ENCODE data around the gene SSC5D. TPM values are rescaled to one million over a fixed set of nuclear protein-coding genes. Genes with fewer than 3 reads are reported as not detected.
A peak's percentile ranks its signal among the peaks of the same experiment; 100 is the strongest.
"Not testable (repeated sequence)": the region's sequence is repeated elsewhere in the genome, so short reads cannot be mapped to it uniquely, and the experiment has no call there.

Gene SSC5D
- total RNA-seq, 2 donors from 2014 or later = 2.6 to 5.8 TPM

GRCh38 chr19:55525289-55526101 lies 37.3 kb downstream of the SSC5D start:
- ATAC-seq (no peak), DNase-seq (no peak)
- intact Hi-C loops (cut with DNase I, micrococcal nuclease) = no loop called here

DNA sequence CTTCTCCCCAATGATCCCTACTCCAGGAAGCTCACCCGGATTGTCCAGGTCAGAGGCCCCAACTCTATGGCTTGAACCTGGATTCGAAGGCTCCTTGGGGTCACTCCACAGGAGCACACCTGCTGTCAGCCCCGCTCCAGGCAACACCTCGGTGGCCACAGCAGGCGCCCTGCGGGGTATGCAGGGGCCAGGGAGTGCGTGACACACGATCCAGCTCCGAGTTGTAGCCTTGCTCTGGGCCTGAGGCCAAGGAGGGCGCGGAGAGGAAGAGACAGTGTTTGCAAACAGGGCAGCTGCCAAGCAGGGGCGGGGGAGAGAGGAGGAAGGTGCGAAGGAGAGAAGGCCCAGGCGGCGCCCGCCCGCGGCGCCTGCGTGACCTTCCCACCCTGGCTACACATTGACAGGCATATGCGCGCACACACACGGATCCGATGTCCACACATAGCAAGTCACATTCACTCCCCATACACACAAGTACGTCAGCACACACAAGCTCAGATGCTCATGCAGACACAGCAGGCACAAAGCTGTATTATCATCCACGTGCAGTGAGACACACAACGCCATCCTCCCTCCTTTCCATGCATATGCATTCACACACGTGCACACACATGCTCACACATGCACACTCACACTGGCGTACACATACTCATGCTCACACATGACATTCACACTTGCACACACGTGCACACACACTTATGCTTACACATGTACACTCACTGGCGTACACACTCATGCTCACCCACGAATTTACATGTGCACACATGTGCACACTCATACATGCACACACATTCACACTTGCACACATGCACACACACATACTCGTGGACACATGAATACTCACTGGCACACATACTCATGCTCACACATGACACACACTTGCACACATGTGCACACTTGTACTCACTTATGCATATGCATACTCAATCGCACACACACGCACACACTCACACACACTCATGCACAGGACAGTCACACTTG lies 38.3 kb downstream of the SSC5D start:
- peak; percentile 85 to 87 for DNase-seq
- ATAC-seq = peak; percentile 96
- intact Hi-C loops (cut with DNase I, micrococcal nuclease) = no loop called here

DNA sequence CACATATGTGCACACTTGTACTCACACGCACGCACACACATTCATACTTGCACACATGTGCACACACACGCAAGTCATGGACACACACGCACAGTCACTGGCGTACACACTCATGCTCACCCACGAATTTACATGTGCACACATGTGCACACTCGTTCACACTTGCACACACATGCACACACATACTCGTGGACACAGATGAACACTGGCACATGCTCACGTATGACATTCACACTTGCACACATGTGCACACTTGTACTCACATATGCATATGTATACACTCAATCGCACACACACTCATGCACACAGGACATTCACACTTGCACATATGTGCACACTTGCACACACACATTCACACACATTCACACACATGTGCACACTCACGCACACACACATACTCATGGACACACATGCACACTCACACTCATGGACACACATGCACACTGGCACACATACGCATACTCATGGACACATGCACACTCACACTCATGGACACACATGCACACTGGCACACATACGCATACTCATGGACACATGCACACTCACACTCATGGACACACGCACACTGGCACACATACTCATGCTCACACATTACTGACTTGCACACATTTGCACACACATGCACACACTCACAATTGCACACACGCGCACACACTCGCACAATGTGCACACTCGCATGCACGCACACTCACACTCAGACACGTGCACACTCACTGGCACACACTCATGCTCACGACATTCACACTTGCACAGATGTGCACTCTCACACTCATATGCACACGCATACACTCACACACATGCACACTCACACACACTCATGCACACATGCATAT lies 39.2 kb downstream of the SSC5D start:
- DNase-seq = no peak
- intact Hi-C loops (cut with DNase I, micrococcal nuclease) = no loop called here
- no peak for ATAC-seq

DNA sequence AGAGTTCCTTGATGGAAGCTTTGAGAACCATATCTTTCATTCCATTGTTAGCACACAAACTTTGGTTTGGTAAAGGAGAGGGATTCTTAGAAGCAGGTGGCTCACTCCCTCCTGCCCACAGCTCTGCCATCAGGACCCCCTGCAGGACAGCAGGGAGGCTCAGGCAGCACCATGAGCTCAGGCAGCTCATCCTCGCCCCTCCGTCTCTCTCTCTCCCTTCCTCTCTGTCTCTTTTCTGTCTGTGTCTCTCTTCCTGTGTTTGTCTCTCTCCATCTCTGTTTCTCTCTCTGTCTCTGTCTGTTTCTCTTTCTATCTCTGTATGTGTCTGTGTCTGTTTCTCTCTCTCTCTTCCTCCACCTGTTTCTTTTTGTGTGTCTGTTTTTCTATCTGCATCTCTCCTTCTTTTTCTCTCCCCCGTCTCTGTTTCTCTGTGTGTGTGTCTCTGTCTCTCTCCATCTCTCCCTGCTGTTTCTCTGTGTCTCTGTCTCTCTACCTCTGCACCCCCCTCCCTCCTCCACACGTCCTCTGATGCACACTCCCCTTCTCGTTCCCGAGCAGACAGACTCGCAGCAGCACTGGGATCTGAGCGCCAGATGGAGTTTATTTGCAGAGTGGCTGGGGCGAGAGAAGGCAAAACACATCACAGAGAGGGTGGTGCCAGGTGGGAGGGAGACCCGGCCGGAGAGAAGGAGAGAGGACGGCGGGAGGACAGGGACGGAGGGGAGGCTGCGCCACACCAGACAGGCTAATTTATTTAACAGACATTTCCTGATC lies 40.0 kb downstream of the SSC5D start:
- intact Hi-C loops (cut with DNase I, micrococcal nuclease) = no loop called here

GRCh38 chr19:55529636-55530234 lies 41.5 kb downstream of the SSC5D start:
- DNase-seq (no peak), ATAC-seq (no peak)
- intact Hi-C loops (cut with DNase I, micrococcal nuclease) = no loop called here

More for the DNA sequence above, 40.0 kb downstream of the SSC5D start:
- DNase-seq (no peak), ATAC-seq (peak; percentile 22)

DNA sequence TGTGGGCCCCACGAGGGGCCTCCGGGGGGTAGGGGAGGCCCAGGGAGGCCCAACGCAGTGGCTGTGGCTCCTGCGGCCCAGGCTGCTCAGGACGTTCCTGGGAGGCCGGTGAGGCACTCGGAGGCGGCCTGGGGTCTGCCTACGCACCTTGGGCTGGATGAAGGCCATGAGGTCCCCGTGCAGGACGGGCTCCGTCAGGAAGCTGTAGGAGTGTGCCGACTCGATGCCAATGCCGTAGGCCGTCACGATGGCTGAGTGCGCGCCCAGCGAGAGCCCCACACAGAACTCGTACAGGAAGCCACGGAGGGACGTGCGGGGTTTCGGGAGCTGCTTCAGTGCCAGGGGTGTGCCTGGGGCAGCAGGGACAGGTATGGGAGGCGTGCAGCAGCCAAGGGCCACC lies 42.8 kb downstream of the SSC5D start:
- no peak for ATAC-seq
- DNase-seq = no peak
- intact Hi-C loops (cut with DNase I, micrococcal nuclease) = no loop called here

DNA sequence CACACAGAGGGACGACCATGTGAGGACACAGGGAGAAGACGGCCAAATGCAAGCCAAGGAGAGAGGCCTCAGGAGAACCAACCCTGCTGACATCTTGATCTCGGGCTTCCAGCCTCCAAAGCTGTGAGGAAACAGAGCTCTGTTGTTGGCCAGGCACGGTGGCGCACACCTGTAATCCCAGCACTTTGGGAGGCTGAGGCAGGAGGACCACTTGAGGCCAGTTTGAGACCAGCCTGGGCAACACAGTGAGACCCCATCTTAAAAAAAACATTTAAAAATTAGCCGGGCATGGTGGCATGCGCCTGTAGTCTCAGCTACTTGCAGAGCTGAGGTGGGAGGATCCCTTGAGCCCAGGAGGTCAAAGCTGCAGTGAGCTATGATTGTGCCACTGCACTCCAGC lies 46.0 kb downstream of the SSC5D start:
- ATAC-seq; DNase-seq; intact Hi-C loops (cut with DNase I, micrococcal nuclease): not testable (repeated sequence)

GRCh38 chr19:55535173-55535964 lies 47.1 kb downstream of the SSC5D start:
- intact Hi-C loops (cut with DNase I, micrococcal nuclease) = no loop called here
- ATAC-seq = no peak
- DNase-seq = no peak

DNA sequence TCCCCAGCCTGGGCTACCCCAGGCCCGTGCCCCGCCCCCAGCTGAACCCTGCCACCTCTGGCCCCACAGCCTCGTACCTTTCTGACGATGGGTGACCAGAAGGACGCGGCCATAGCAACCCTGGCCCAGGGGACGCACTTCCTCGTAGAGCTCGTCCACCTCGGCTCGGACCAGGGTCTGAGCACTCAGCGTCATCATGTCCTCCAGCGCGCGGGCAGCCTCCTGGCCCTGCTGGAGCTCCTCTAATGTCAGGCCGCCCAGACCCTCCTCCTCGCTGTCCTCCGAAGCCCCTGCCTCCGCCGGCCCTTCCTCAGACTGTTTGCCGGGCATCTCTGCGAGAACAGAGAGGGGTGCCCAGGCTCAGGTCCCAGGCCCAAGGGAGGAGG lies 47.7 kb downstream of the SSC5D start:
- ATAC-seq = no peak
- intact Hi-C loops (cut with DNase I, micrococcal nuclease) = no loop called here
- DNase-seq = no peak

GRCh38 chr19:55536366-55536765 lies 48.1 kb downstream of the SSC5D start:
- DNase-seq = no peak
- intact Hi-C loops (cut with DNase I, micrococcal nuclease) = no loop called here
- ATAC-seq = no peak

GRCh38 chr19:55536951-55537740 lies 48.9 kb downstream of the SSC5D start, which contains the start of gene SBK2:
Gene SBK2, minus strand, starts transcription at chr19:55537133. Its CDS starts 839 bp downstream, at chr19:55536294.
- DNase-seq = no peak
- intact Hi-C loops (cut with DNase I, micrococcal nuclease) = no loop called here
- ATAC-seq = no peak

GRCh38 chr19:55537741-55538111 lies 49.5 kb downstream of the SSC5D start:
- DNase-seq (no peak), ATAC-seq (no peak)
- intact Hi-C loops (cut with DNase I, micrococcal nuclease) = no loop called here

DNA sequence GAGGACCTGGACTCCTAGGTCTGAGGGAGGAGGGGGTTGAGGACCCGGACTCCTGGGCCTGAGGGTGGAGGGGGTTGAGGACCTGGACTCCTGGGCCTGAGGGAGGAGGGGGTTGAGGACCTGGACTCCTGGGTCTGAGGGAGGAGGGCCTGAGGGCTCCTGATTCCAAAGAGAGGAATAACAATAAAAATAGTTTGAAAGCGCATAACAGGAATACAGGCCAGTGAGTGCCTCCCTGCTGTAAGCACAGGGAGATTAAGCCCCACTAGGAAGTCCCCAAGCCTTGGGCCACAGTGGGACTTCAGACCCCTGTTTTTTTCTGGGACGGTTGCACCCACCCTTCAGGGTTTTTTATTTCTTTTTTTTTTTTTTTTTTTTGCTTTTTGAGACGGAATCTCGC lies 49.9 kb downstream of the SSC5D start:
- no peak for DNase-seq
- no peak for ATAC-seq
- intact Hi-C loops (cut with DNase I, micrococcal nuclease) = no loop called here

- ATAC-seq (no peak), DNase-seq (no peak)
- intact Hi-C loops (cut with DNase I, micrococcal nuclease) = no loop called here
These were observed 51.1 kb downstream of the SSC5D start for GRCh38 chr19:55539090-55539984.

- intact Hi-C loops (cut with DNase I, micrococcal nuclease) = no loop called here
- no peak for DNase-seq
- no peak for ATAC-seq
These were observed 52.4 kb downstream of the SSC5D start for GRCh38 chr19:55540619-55541018.
